Osteoblast (primary cell): ENCODE measurements around the gene C15orf39. TPM values are rescaled to one million over a fixed set of nuclear protein-coding genes. Genes with fewer than 3 reads are reported as not detected.

Source experiments
- DNase-seq: peaks from one replicate; pipeline ENCODE4 v3.0.0; 2011; ENCODE audit warnings: low spot score, mixed read lengths; ENCODE audit not compliant: insufficient read length; ENCODE audit errors: missing footprints
- H2AFZ ChIP-seq: 2 replicates; pipeline ENCODE4 v1.6.0; 2011; ENCODE audit warnings: mild to moderate bottlenecking, low read length
- H3K27ac ChIP-seq: 2 replicates; pipeline ENCODE4 v1.5.1; 2011; ENCODE audit warnings: mild to moderate bottlenecking, low read depth, low read length, moderate library complexity
- H3K27me3 ChIP-seq: 2 replicates; pipeline ENCODE4 v1.6.0; 2012; ENCODE audit warnings: mild to moderate bottlenecking, control low read depth, inconsistent platforms, low read length, moderate library complexity; ENCODE audit not compliant: insufficient read depth
- H3K36me3 ChIP-seq: 2 replicates; pipeline ENCODE4 v1.5.1; 2011; ENCODE audit warnings: mild to moderate bottlenecking, low read length, control low read depth, moderate library complexity; ENCODE audit not compliant: insufficient read depth
- H3K4me1 ChIP-seq: 2 replicates; pipeline ENCODE4 v1.5.1; 2011; ENCODE audit warnings: mild to moderate bottlenecking, low read length, control low read depth, moderate library complexity; ENCODE audit not compliant: insufficient read depth
- H3K4me2 ChIP-seq: 2 replicates; pipeline ENCODE4 v1.6.0; 2011; ENCODE audit warnings: mild to moderate bottlenecking, low read length; ENCODE audit not compliant: insufficient read depth
- H3K4me3 ChIP-seq: fragments of 200-600 bp; sonication (generic); 3 replicates; pipeline ENCODE4 v1.5.1; 2012; ENCODE audit warnings: mild to moderate bottlenecking, low read length, inconsistent platforms; ENCODE audit not compliant: insufficient read depth
- H3K79me2 ChIP-seq: 2 replicates; pipeline ENCODE4 v1.6.0; 2012; ENCODE audit warnings: mild to moderate bottlenecking, low read length, control low read depth, inconsistent platforms; ENCODE audit not compliant: insufficient read depth
- H3K9me3 ChIP-seq: 2 replicates; pipeline ENCODE4 v1.5.1; 2011; ENCODE audit warnings: low read depth, low read length, control low read depth
- H4K20me1 ChIP-seq: 2 replicates; pipeline ENCODE4 v1.6.0; 2012; ENCODE audit warnings: mild to moderate bottlenecking, low read length, control low read depth; ENCODE audit not compliant: insufficient read depth
- CTCF ChIP-seq: IDR thresholded peaks from 2 replicates; pipeline ENCODE4 v1.5.1; 2011; ENCODE audit warnings: mild to moderate bottlenecking, low read depth, low read length, moderate library complexity; ENCODE audit errors: extremely low read depth
- total RNA-seq: library from RNA; depleted of rRNA; stranded (reverse); fragments of >200 nt; gene quantifications from 2 replicates; pipeline ENCODE4 v1.2.3, GENCODE V29; 2012

Gene C15orf39
- total RNA-seq, 1 donor: 6.5 TPM

- Histone ChIP-seq H3K9me3 (no peaks in the 10 kb centered on the region), H3K4me3 (no peak overlapping the region), H3K27me3 (no peaks in the 10 kb centered on the region), H3K4me1 (peaks cover 22% of the 10 kb centered on the region), H3K36me3 (peaks cover 38% of the 10 kb centered on the region), H3K4me2 (no peak overlapping the region), H3K79me2 (peaks cover 94% of the 10 kb centered on the region), H3K27ac (no peak overlapping the region), H4K20me1 (peaks cover 66% of the 10 kb centered on the region), H2AFZ (no peak overlapping the region)
- TF ChIP-seq CTCF: no peak
- DNase-seq: no peak
These were observed 4.3 kb downstream of the C15orf39 start for GRCh38 chr15:75206006-75206405.

- Histone ChIP-seq H3K79me2 (peaks cover 99% of the 10 kb centered on the region), H3K36me3 (peaks cover 45% of the 10 kb centered on the region), H3K4me3 (no peak overlapping the region), H3K27ac (no peak overlapping the region), H2AFZ (no peak overlapping the region), H3K4me2 (no peak overlapping the region), H4K20me1 (peaks cover 76% of the 10 kb centered on the region), H3K9me3 (no peaks in the 10 kb centered on the region), H3K4me1 (peaks cover 19% of the 10 kb centered on the region), H3K27me3 (no peaks in the 10 kb centered on the region)
- DNase-seq: no peak
- TF ChIP-seq CTCF: no peak
These were observed 5.3 kb downstream of the C15orf39 start for GRCh38 chr15:75206803-75207617.

- Histone ChIP-seq H3K4me1 (peaks cover 18% of the 10 kb centered on the region), H3K4me3 (no peak overlapping the region), H3K4me2 (no peak overlapping the region), H3K27ac (no peak overlapping the region), H2AFZ (no peak overlapping the region), H3K9me3 (no peaks in the 10 kb centered on the region), H3K79me2 (peaks cover 99% of the 10 kb centered on the region), H3K36me3 (peaks cover 54% of the 10 kb centered on the region), H3K27me3 (no peaks in the 10 kb centered on the region), H4K20me1 (peaks cover 83% of the 10 kb centered on the region)
- TF ChIP-seq CTCF: no peak
- no peak for DNase-seq
These were observed 6.2 kb downstream of the C15orf39 start for GRCh38 chr15:75207618-75208500.
